C4-2B (cell line): Measurements from ENCODE around the gene FNDC3B.

Source experiments
- CTCF ChIP-seq: fragments of 450-650 bp; conservative IDR thresholded peaks from 2 replicates; pipeline ENCODE4 v1.5.1; 2017; ENCODE audit warnings: mild to moderate bottlenecking
- ZFX ChIP-seq: fragments of 450-650 bp; IDR thresholded peaks from 2 replicates; pipeline ENCODE4 v1.6.1; 2017

DNA sequence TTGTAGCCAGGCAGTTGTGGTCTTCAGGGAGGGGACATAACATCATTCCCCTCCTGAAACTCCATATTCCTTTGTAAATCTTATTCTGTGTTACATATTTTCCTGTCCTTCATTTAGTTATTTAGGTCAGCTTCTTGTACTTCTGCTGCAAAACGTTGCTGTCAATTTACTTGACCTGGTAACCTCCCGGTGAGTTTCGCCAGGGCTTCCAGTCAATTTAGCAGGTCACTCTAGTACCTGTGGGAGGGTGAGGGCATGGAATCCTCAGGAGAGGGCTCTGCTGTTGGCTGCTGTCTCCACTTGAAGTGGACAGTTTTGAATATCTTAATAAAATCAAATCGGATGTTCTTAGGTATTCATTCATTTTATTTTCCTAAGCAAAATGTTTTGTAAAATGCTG is 29.6 kb downstream of the FNDC3B start:
- TF ChIP-seq CTCF (no peak), ZFX (no peak)
